HepG2 (cell line): ENCODE results near the gene PYGO1. TPM values are rescaled to one million over a fixed set of nuclear protein-coding genes. Genes with fewer than 3 reads are reported as not detected.

Source experiments
- ATAC-seq: fragments of 200-7000 bp; cut with Tn5 transposase; 3 replicates; pipeline ENCODE4 v1.9.1; 2020; ENCODE audit warnings: mild to moderate bottlenecking, moderate library complexity
- BruUV-seq: library from RNA; stranded (reverse); fragments of 400-500 nt; replicated peaks from 2 replicates; lab custom pipeline; 2021; lab: Mats Ljungman, UMichigan
- CTCF ChIA-PET: fragments of 300-600 bp; formaldehyde crosslinking; extraction: SDS; loops from one replicate; lab custom pipeline; 2021; ENCODE audit warnings: low total read pairs, inconsistent platforms, low intra/inter-chr PET ratio; lab: Yijun Ruan, JAX
- POLR2A ChIA-PET: fragments of 350-600 bp; sonication (Branson Sonifier 250); formaldehyde crosslinking; loops from one replicate; lab custom pipeline; 2020; ENCODE audit warnings: antibody characterized with exemption, inconsistent platforms; lab: Yijun Ruan, JAX
- DNase-seq: peaks from one replicate; pipeline ENCODE4 v3.0.0-alpha.2; 2015; ENCODE audit warnings: low spot score
- FAIRE-seq: peaks from 3 replicates; lab custom pipeline; 2011; peaks lifted over from hg19 to GRCh38; lab: Jason Lieb, UNC
- H2AFZ ChIP-seq: one replicate; pipeline ENCODE4 v1.6.1; 2011; ENCODE audit warnings: low read length, inconsistent platforms
- H3K27ac ChIP-seq: fragments of 300-600 bp; 3 replicates; pipeline ENCODE4 v1.8.0; 2011; ENCODE audit warnings: mixed run types, mild to moderate bottlenecking, mixed read lengths, low read length, inconsistent platforms; ENCODE audit not compliant: insufficient read depth; ENCODE audit errors: extremely low read length
- H3K27me3 ChIP-seq, 2 experiments: fragments of 200-600 bp in 1 of 2; 2 replicates in 1 of 2; 3 replicates in 1 of 2; pipeline versions ENCODE4 v1.6.0 to v1.8.0; 2011; ENCODE audit warnings: low read length in 2 of 2, mild to moderate bottlenecking in 2 of 2, moderate library complexity in 2 of 2, inconsistent platforms in 1 of 2; ENCODE audit not compliant: insufficient read depth in 2 of 2, control insufficient read depth in 1 of 2
- H3K36me3 ChIP-seq, 2 experiments: fragments of 200-600 bp in 1 of 2; replicated peaks in 1 of 2; 2 replicates in 1 of 2; 3 replicates in 1 of 2; pipeline versions ENCODE4 v1.5.1 to v1.8.0; 2011; ENCODE audit warnings: low read length in 2 of 2, inconsistent platforms in 1 of 2; ENCODE audit not compliant: insufficient read depth in 2 of 2, control insufficient read depth in 1 of 2
- H3K4me1 ChIP-seq: 2 replicates; pipeline ENCODE4 v1.5.1; 2012; ENCODE audit warnings: low read length, inconsistent platforms; ENCODE audit not compliant: insufficient read depth
- H3K4me2 ChIP-seq: 2 replicates; pipeline ENCODE4 v1.6.0; 2011; ENCODE audit warnings: low read depth, low read length, inconsistent platforms
- H3K4me3 ChIP-seq, 3 experiments: fragments of 200-600 bp in 1 of 3; sonication (generic), shearing (Covaris generic) in 1 of 3; replicated peaks in 1 of 3; 2 replicates each; pipeline ENCODE4 v1.5.1; 2011 to 2016; ENCODE audit warnings: low read length in 3 of 3, inconsistent platforms in 2 of 3, low read depth in 2 of 3, mild to moderate bottlenecking in 2 of 3, control low read depth in 1 of 3, mixed read lengths in 1 of 3; ENCODE audit not compliant: insufficient read depth in 1 of 3
- H3K79me2 ChIP-seq: one replicate; pipeline ENCODE4 v1.6.1; 2011; ENCODE audit warnings: low read length, inconsistent platforms; ENCODE audit not compliant: insufficient read depth
- H3K9ac ChIP-seq: 2 replicates; pipeline ENCODE4 v1.6.0; 2011; ENCODE audit warnings: mild to moderate bottlenecking, low read depth, low read length, inconsistent platforms; ENCODE audit not compliant: insufficient read depth
- H3K9me3 ChIP-seq: 2 replicates; pipeline ENCODE4 v1.5.1; 2012; ENCODE audit warnings: mild to moderate bottlenecking, low read length
- H4K20me1 ChIP-seq: 2 replicates; pipeline ENCODE4 v1.6.0; 2011; ENCODE audit warnings: inconsistent platforms, mild to moderate bottlenecking, low read length, moderate library complexity; ENCODE audit not compliant: insufficient read depth
- DNMT1 ChIP-seq: sonication (generic); formaldehyde crosslinking; IDR thresholded peaks from 2 replicates; pipeline ENCODE4 v1.5.1; 2020; ENCODE audit warnings: mild to moderate bottlenecking, missing genetic modification reagents
- ZBTB42 ChIP-seq: sonication (generic); formaldehyde crosslinking; IDR thresholded peaks from 2 replicates; pipeline ENCODE4 v1.5.0; 2020; ENCODE audit warnings: mild to moderate bottlenecking, missing genetic modification reagents
- ZNF225 ChIP-seq: sonication (generic); formaldehyde crosslinking; IDR thresholded peaks from 2 replicates; pipeline ENCODE4 v1.4.0; 2020; ENCODE audit warnings: mild to moderate bottlenecking, missing genetic modification reagents
- ZNF24 ChIP-seq: fragments of 450-650 bp; IDR thresholded peaks from 2 replicates; pipeline ENCODE4 v1.6.1; 2017; ENCODE audit warnings: antibody characterized with exemption, mild to moderate bottlenecking
- ZNF264 ChIP-seq: sonication (generic); formaldehyde crosslinking; IDR thresholded peaks from 2 replicates; pipeline ENCODE4 v1.4.0; 2020; ENCODE audit warnings: missing genetic modification reagents
- ZNF678 ChIP-seq: sonication (generic); formaldehyde crosslinking; IDR thresholded peaks from 2 replicates; pipeline ENCODE4 v1.4.0; 2020; ENCODE audit warnings: mild to moderate bottlenecking, missing genetic modification reagents
- WGBS: methylation state at CpG from one replicate; pipeline ENCODE4 v1.1.6; 2017; ENCODE audit warnings: low lambda C conversion rate; 5-methylcytosine and 5-hydroxymethylcytosine counted together
- in situ Hi-C: cut with HindIII; loops from 2 replicates; pipeline ENCODE4 v1.10.0; 2017; ENCODE audit warnings: low pct_unique_long_range_greater_than_20kb; ENCODE audit not compliant: extremely low pct_ligation_motif_present
- intact Hi-C: fragments of 100-400 bp; cut with micrococcal nuclease; formaldehyde crosslinking; loops from one replicate; pipeline ENCODE4 v1.10.0; 2022; ENCODE audit not compliant: unreplicated experiment
- polyA plus RNA-seq, 8 experiments: library from polyadenylated mRNA; depleted of rRNA in 3 of 8; stranded (reverse) in 7 of 8; unstranded in 1 of 8; fragments of >200 nt; fragmentation: Illumina TruSeq in 4 of 8; extraction: Trizol in 4 of 8; gene quantifications; 2 replicates each; pipeline versions ENCODE4 v1.2.1 to v1.2.3, GENCODE V29; 2011 to 2016; ENCODE audit warnings: low read depth in 4 of 8, missing spikeins in 1 of 8, mixed read lengths in 1 of 8; ENCODE audit not compliant: insufficient read depth in 1 of 8
- total RNA-seq, 5 experiments: library from RNA; depleted of rRNA; stranded (reverse); fragments of >200 nt; fragmentation: Illumina TruSeq; extraction: Trizol; gene quantifications; 2 replicates each; pipeline ENCODE4 v1.2.3, GENCODE V29; 2016; ENCODE audit warnings: low read depth in 1 of 5
- TF ChIP-seq, protein P1 (sequence below): fragments of 450-650 bp; IDR thresholded peaks from 2 replicates; pipeline ENCODE4 v1.6.1; 2016
- TF ChIP-seq, protein P2 (sequence below): sonication (generic); formaldehyde crosslinking; IDR thresholded peaks from 2 replicates; pipeline ENCODE4 v1.4.0; 2020; ENCODE audit warnings: mild to moderate bottlenecking, missing genetic modification reagents
- TF ChIP-seq, protein P3 (sequence below): sonication (generic); formaldehyde crosslinking; IDR thresholded peaks from 2 replicates; pipeline ENCODE4 v1.4.0; 2020; ENCODE audit warnings: missing genetic modification reagents

Gene PYGO1
- total and polyA plus RNA-seq, 2 of the 13 experiments (the other 11 are each of a cell fraction or from before 2014, with no cell fraction given): 1.1 to 1.8 TPM

DNA sequence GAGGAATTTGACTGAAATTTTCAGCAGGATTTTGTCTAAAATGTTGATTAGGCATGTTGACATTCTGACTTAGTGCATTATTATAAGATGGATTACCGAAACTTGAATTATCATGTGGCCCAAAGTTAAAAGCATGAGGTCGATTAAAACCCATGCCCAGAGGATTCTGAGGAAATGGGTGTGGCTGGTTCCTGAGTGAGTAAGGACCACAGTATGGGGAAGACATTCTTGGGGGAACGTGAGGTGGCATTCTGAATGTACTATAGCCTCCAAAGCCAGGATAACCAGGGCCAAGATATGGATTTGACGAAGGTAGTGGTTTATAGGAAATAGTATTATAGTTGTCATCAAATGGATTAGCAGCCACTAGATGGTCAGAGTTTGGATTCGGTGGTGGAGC, 41.4 kb downstream of the PYGO1 start:
- no peak overlapping the region for H3K4me2 ChIP-seq
- no TSS peak for BruUV-seq
- in situ Hi-C loops (no loop called here), intact Hi-C loops (no loop called here)
- H3K36me3 ChIP-seq: no peaks in the 10 kb centered on the region
- H3K4me1 ChIP-seq: no peaks in the 10 kb centered on the region
- no peak overlapping the region for H3K27ac ChIP-seq
- H3K27me3 ChIP-seq: no peaks in the 10 kb centered on the region
- no peaks in the 10 kb centered on the region for H3K79me2 ChIP-seq
- DNase-seq (no peak), ATAC-seq (no peak), FAIRE-seq (no peak)
- no peaks in the 10 kb centered on the region for H4K20me1 ChIP-seq
- H3K4me3 ChIP-seq: no peak overlapping the region
- no peak overlapping the region for H3K9ac ChIP-seq
- H2AFZ ChIP-seq: no peak overlapping the region
- ChIA-PET POLR2A (no interaction called here), CTCF (no interaction called here)
- H3K9me3 ChIP-seq: no peaks in the 10 kb centered on the region
- TF ChIP-seq, protein P1, sequence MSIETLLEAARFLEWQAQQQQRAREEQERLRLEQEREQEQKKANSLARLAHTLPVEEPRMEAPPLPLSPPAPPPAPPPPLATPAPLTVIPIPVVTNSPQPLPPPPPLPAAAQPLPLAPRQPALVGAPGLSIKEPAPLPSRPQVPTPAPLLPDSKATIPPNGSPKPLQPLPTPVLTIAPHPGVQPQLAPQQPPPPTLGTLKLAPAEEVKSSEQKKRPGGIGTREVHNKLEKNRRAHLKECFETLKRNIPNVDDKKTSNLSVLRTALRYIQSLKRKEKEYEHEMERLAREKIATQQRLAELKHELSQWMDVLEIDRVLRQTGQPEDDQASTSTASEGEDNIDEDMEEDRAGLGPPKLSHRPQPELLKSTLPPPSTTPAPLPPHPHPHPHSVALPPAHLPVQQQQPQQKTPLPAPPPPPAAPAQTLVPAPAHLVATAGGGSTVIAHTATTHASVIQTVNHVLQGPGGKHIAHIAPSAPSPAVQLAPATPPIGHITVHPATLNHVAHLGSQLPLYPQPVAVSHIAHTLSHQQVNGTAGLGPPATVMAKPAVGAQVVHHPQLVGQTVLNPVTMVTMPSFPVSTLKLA: peak; percentile 43; the same call in 1 of the 2 replicates
- TF ChIP-seq DNMT1 (CRISPR knock-in tag): no peak
- 75% methylated on average over 5 of the region's 5 CpGs for WGBS

DNA sequence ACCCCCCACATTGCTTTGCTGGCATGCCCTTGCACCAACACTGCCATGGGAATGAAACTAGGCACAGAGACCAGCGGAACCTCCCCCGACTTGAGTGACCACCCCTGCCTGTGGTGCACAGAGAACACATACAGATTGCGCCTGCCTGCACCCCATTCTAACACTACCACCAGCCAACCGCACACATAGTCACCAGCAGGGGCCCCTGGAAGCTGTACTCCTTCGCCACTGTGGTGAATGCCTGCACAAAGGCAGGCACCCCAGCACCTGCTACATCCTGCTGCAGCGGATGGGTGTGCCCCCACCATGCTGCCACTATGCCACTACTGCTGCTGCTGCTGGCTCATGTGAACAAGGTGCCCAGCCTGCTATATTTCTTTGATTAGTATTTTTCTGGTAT, 52.7 kb downstream of the PYGO1 start:
- 69% methylated on average over 6 of the region's 6 CpGs for WGBS
- FAIRE-seq (no peak), ATAC-seq (peak; percentile 65)
- TF ChIP-seq ZNF24 (no peak), ZNF225 (CRISPR knock-in tag) (no peak), ZNF678 (no peak), ZNF264 (CRISPR knock-in tag) (no peak), ZBTB42 (CRISPR knock-in tag) (no peak)
- TF ChIP-seq, protein P2, sequence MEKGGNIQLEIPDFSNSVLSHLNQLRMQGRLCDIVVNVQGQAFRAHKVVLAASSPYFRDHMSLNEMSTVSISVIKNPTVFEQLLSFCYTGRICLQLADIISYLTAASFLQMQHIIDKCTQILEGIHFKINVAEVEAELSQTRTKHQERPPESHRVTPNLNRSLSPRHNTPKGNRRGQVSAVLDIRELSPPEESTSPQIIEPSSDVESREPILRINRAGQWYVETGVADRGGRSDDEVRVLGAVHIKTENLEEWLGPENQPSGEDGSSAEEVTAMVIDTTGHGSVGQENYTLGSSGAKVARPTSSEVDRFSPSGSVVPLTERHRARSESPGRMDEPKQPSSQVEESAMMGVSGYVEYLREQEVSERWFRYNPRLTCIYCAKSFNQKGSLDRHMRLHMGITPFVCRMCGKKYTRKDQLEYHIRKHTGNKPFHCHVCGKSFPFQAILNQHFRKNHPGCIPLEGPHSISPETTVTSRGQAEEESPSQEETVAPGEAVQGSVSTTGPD (CRISPR knock-in tag): no peak
- TF ChIP-seq, protein P3, sequence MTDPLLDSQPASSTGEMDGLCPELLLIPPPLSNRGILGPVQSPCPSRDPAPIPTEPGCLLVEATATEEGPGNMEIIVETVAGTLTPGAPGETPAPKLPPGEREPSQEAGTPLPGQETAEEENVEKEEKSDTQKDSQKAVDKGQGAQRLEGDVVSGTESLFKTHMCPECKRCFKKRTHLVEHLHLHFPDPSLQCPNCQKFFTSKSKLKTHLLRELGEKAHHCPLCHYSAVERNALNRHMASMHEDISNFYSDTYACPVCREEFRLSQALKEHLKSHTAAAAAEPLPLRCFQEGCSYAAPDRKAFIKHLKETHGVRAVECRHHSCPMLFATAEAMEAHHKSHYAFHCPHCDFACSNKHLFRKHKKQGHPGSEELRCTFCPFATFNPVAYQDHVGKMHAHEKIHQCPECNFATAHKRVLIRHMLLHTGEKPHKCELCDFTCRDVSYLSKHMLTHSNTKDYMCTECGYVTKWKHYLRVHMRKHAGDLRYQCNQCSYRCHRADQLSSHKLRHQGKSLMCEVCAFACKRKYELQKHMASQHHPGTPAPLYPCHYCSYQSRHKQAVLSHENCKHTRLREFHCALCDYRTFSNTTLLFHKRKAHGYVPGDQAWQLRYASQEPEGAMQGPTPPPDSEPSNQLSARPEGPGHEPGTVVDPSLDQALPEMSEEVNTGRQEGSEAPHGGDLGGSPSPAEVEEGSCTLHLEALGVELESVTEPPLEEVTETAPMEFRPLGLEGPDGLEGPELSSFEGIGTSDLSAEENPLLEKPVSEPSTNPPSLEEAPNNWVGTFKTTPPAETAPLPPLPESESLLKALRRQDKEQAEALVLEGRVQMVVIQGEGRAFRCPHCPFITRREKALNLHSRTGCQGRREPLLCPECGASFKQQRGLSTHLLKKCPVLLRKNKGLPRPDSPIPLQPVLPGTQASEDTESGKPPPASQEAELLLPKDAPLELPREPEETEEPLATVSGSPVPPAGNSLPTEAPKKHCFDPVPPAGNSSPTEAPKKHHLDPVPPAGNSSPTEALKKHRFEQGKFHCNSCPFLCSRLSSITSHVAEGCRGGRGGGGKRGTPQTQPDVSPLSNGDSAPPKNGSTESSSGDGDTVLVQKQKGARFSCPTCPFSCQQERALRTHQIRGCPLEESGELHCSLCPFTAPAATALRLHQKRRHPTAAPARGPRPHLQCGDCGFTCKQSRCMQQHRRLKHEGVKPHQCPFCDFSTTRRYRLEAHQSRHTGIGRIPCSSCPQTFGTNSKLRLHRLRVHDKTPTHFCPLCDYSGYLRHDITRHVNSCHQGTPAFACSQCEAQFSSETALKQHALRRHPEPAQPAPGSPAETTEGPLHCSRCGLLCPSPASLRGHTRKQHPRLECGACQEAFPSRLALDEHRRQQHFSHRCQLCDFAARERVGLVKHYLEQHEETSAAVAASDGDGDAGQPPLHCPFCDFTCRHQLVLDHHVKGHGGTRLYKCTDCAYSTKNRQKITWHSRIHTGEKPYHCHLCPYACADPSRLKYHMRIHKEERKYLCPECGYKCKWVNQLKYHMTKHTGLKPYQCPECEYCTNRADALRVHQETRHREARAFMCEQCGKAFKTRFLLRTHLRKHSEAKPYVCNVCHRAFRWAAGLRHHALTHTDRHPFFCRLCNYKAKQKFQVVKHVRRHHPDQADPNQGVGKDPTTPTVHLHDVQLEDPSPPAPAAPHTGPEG: no peak

More for the DNA sequence above, 52.7 kb downstream of the PYGO1 start:
- Histone ChIP-seq H4K20me1 (no peaks in the 10 kb centered on the region), H3K4me1 (no peaks in the 10 kb centered on the region), H2AFZ (no peak overlapping the region), H3K9ac (no peak overlapping the region), H3K79me2 (no peaks in the 10 kb centered on the region), H3K27ac (no peak overlapping the region), H3K27me3 (no peaks in the 10 kb centered on the region), H3K36me3 (no peaks in the 10 kb centered on the region), H3K4me3 (no peak overlapping the region), H3K9me3 (no peaks in the 10 kb centered on the region), H3K4me2 (no peak overlapping the region)
- in situ Hi-C loops: no loop called here
- intact Hi-C loops: no loop called here
- no TSS peak for BruUV-seq
- ChIA-PET POLR2A (no interaction called here), CTCF (no interaction called here)
- DNase-seq: no peak
